Neural progenitor cell (in vitro differentiated cells): ENCODE data around the gene ATP4A. TPM values are rescaled to one million over a fixed set of nuclear protein-coding genes. Genes with fewer than 3 reads are reported as not detected.
"Not testable (repeated sequence)": the region's sequence is repeated elsewhere in the genome, so short reads cannot be mapped to it uniquely, and the experiment has no call there.

Source experiments
- DNase-seq: peaks from one replicate; pipeline ENCODE4 v3.0.0-alpha.2; 2016; ENCODE audit warnings: low spot score
- H2AFZ ChIP-seq: fragments of 200-600 bp; sonication (generic); replicated peaks from 2 replicates; pipeline ENCODE4 v1.6.1; 2016; ENCODE audit warnings: antibody characterized with exemption
- H3F3A ChIP-seq: fragments of 200-600 bp; sonication (generic); 2 replicates; pipeline ENCODE4 v1.6.1; 2016; ENCODE audit warnings: antibody characterized with exemption, low read depth
- H3K27ac ChIP-seq: fragments of 200-600 bp; sonication (generic); 2 replicates; pipeline ENCODE4 v1.5.1; 2016; ENCODE audit warnings: mild to moderate bottlenecking
- H3K27me3 ChIP-seq: fragments of 200-600 bp; sonication (generic); 2 replicates; pipeline ENCODE4 v1.6.1; 2016; ENCODE audit warnings: mild to moderate bottlenecking, moderate library complexity
- H3K36me3 ChIP-seq: fragments of 200-600 bp; sonication (generic); 2 replicates; pipeline ENCODE4 v1.5.1; 2016
- H3K4me1 ChIP-seq: fragments of 200-600 bp; sonication (generic); 2 replicates; pipeline ENCODE4 v1.6.1; 2016; ENCODE audit warnings: mixed run types
- H3K4me2 ChIP-seq: fragments of 200-600 bp; sonication (generic); 2 replicates; pipeline ENCODE4 v1.6.1; 2016
- H3K4me3 ChIP-seq: fragments of 200-600 bp; sonication (generic); 2 replicates; pipeline ENCODE4 v1.5.1; 2016
- H3K79me2 ChIP-seq: fragments of 200-600 bp; sonication (generic); 2 replicates; pipeline ENCODE4 v1.6.1; 2016; ENCODE audit warnings: low read depth
- H3K9ac ChIP-seq: fragments of 200-600 bp; sonication (generic); 2 replicates; pipeline ENCODE4 v1.6.1; 2016
- H3K9me3 ChIP-seq: fragments of 200-600 bp; sonication (generic); 2 replicates; pipeline ENCODE4 v1.5.1; 2016; ENCODE audit warnings: low read depth
- H4K20me1 ChIP-seq: fragments of 200-600 bp; sonication (generic); 2 replicates; pipeline ENCODE4 v1.6.1; 2016; ENCODE audit warnings: low read depth
- H3K27ac Mint-ChIP-seq: 3 replicates; pipeline ENCODE4 v1.8.0; 2021; ENCODE audit warnings: mixed read lengths
- H3K27me3 Mint-ChIP-seq: 2 replicates; pipeline ENCODE4 v1.8.0; 2022; ENCODE audit warnings: low read depth, mild to moderate bottlenecking, inconsistent platforms, moderate library complexity, mixed read lengths; ENCODE audit not compliant: insufficient read depth
- H3K36me3 Mint-ChIP-seq: 3 replicates; pipeline ENCODE4 v1.8.0; 2021; ENCODE audit warnings: mixed read lengths
- H3K4me1 Mint-ChIP-seq: 3 replicates; pipeline ENCODE4 v1.8.0; 2021; ENCODE audit warnings: mixed read lengths
- H3K4me3 Mint-ChIP-seq: 3 replicates; pipeline ENCODE4 v1.8.0; 2021; ENCODE audit warnings: mild to moderate bottlenecking, moderate library complexity, mixed read lengths
- H3K9me3 Mint-ChIP-seq: 3 replicates; pipeline ENCODE4 v1.8.0; 2020; ENCODE audit warnings: mixed read lengths
- CTCF ChIP-seq: fragments of 200-600 bp; sonication (generic); IDR thresholded peaks from 2 replicates; pipeline ENCODE4 v1.5.1; 2017; ENCODE audit warnings: antibody characterized with exemption, mild to moderate bottlenecking
- EZH2 ChIP-seq: fragments of 200-600 bp; sonication (generic); IDR thresholded peaks from 2 replicates; pipeline ENCODE4 v1.6.1; 2017; ENCODE audit warnings: antibody characterized with exemption, mild to moderate bottlenecking, moderate library complexity
- EZH2phosphoT487 ChIP-seq: fragments of 200-600 bp; sonication (generic); IDR thresholded peaks from 2 replicates; pipeline ENCODE4 v1.6.1; 2017; ENCODE audit warnings: antibody characterized with exemption
- total RNA-seq: library from RNA; depleted of rRNA; stranded (reverse); fragments of >200 nt; gene quantifications from 2 replicates; pipeline ENCODE4 v1.2.3, GENCODE V29; 2015; ENCODE audit warnings: low replicate concordance

ATP4A gene
- total RNA-seq, 1 donor from 2014 or later = not detected

GRCh38 chr19:35601971-35602370 is 38.5 kb upstream of the ATP4A start:
- no peak overlapping the region for H3K9ac ChIP-seq
- Mint-ChIP-seq H3K27ac (no peak overlapping the region), H3K4me3 (no peak overlapping the region), H3K27me3 (peaks cover 12% of the 10 kb centered on the region), H3K36me3 (no peaks in the 10 kb centered on the region), H3K9me3 (peaks cover 5% of the 10 kb centered on the region), H3K4me1 (no peaks in the 10 kb centered on the region)
- DNase-seq = no peak
- H3K9me3 ChIP-seq = no peaks in the 10 kb centered on the region
- no peaks in the 10 kb centered on the region for H3K36me3 ChIP-seq
- peaks cover 15% of the 10 kb centered on the region for H3K27me3 ChIP-seq
- no peak overlapping the region for H3K4me2 ChIP-seq
- H3K79me2 ChIP-seq = no peaks in the 10 kb centered on the region
- H3K4me1 ChIP-seq = no peaks in the 10 kb centered on the region
- H4K20me1 ChIP-seq = no peaks in the 10 kb centered on the region
- H3F3A ChIP-seq = no peaks in the 10 kb centered on the region
- TF ChIP-seq EZH2 (no peak), CTCF (no peak), EZH2phosphoT487 (no peak)
- H3K27ac ChIP-seq = no peak overlapping the region
- no peak overlapping the region for H3K4me3 ChIP-seq
- no peak overlapping the region for H2AFZ ChIP-seq

GRCh38 chr19:35596366-35596999 is 33.0 kb upstream of the ATP4A start:
- Mint-ChIP-seq H3K4me3 (no peak overlapping the region), H3K27ac (no peak overlapping the region), H3K27me3 (peaks cover 9% of the 10 kb centered on the region), H3K4me1 (no peaks in the 10 kb centered on the region), H3K36me3 (no peaks in the 10 kb centered on the region), H3K9me3 (no peaks in the 10 kb centered on the region)
- Histone ChIP-seq H3K4me1 (no peaks in the 10 kb centered on the region), H3K36me3 (no peaks in the 10 kb centered on the region), H3F3A (no peaks in the 10 kb centered on the region), H2AFZ (no peak overlapping the region), H3K4me3 (no peak overlapping the region), H3K79me2 (no peaks in the 10 kb centered on the region), H3K27ac (no peak overlapping the region), H3K27me3 (peaks cover 15% of the 10 kb centered on the region), H4K20me1 (no peaks in the 10 kb centered on the region), H3K4me2 (no peak overlapping the region), H3K9ac (no peak overlapping the region), H3K9me3 (no peaks in the 10 kb centered on the region)
- no peak for TF ChIP-seq CTCF
- TF ChIP-seq EZH2phosphoT487 = no peak
- no peak for DNase-seq

- Histone ChIP-seq H3K4me1 (no peaks in the 10 kb centered on the region), H3K27me3 (peaks cover 9% of the 10 kb centered on the region), H3F3A (no peaks in the 10 kb centered on the region), H3K79me2 (no peaks in the 10 kb centered on the region), H3K9me3 (no peaks in the 10 kb centered on the region), H3K36me3 (no peaks in the 10 kb centered on the region), H3K9ac (no peak overlapping the region), H3K4me2 (no peak overlapping the region), H4K20me1 (no peaks in the 10 kb centered on the region), H3K27ac (no peak overlapping the region), H2AFZ (no peak overlapping the region), H3K4me3 (no peak overlapping the region)
- Mint-ChIP-seq H3K36me3 (no peaks in the 10 kb centered on the region), H3K4me3 (no peak overlapping the region), H3K27ac (no peak overlapping the region), H3K4me1 (no peaks in the 10 kb centered on the region), H3K27me3 (peaks cover 9% of the 10 kb centered on the region), H3K9me3 (no peaks in the 10 kb centered on the region)
- no peak for TF ChIP-seq EZH2phosphoT487
- TF ChIP-seq EZH2 = no peak
- no peak for TF ChIP-seq CTCF
- no peak for DNase-seq
These were observed 32.5 kb upstream of the ATP4A start for GRCh38 chr19:35595928-35596327.

GRCh38 chr19:35595026-35595425 is 31.6 kb upstream of the ATP4A start:
- H3K9ac ChIP-seq, H4K20me1 ChIP-seq, H3K27me3 ChIP-seq: not testable (repeated sequence)

More at GRCh38 chr19:35595026-35595425, 31.6 kb upstream of the ATP4A start:
- not testable (repeated sequence) for H3K27ac ChIP-seq, H3F3A ChIP-seq, H3K4me1 ChIP-seq, H3K36me3 Mint-ChIP-seq, H3K4me1 Mint-ChIP-seq, H3K4me2 ChIP-seq, H3K36me3 ChIP-seq, H3K4me3 ChIP-seq, H3K27me3 Mint-ChIP-seq, DNase-seq, H3K4me3 Mint-ChIP-seq, H3K9me3 ChIP-seq, H3K27ac Mint-ChIP-seq, H3K79me2 ChIP-seq, H2AFZ ChIP-seq, H3K9me3 Mint-ChIP-seq
